Caco-2 (cell line): ENCODE data around the gene PNKD. TPM values are rescaled to one million over a fixed set of nuclear protein-coding genes. Genes with fewer than 3 reads are reported as not detected.
A peak's percentile ranks its signal among the peaks of the same experiment; 100 is the strongest.

Source experiments
- BruUV-seq: library from RNA; stranded (reverse); fragments of 400-500 nt; replicated peaks from 2 replicates; lab custom pipeline; 2021; lab: Mats Ljungman, UMichigan
- CTCF ChIA-PET: fragments of 300-600 bp; sonication (Branson Sonifier 250); formaldehyde crosslinking; loops from one replicate; lab custom pipeline; 2022; ENCODE audit warnings: antibody characterized with exemption; lab: Charles Lee
- POLR2A ChIA-PET: fragments of 300-600 bp; sonication (Branson Sonifier 250); formaldehyde crosslinking; loops from one replicate; lab custom pipeline; 2022; ENCODE audit warnings: antibody characterized with exemption; lab: Charles Lee
- DNase-seq, 2 experiments: peaks; one replicate each; pipeline versions ENCODE4 v3.0.0 to v3.0.0-alpha.2; 2020 to 2022
- H3K27me3 ChIP-seq: replicated peaks from 2 replicates; pipeline ENCODE4 v1.6.0; 2011; ENCODE audit warnings: low read length; ENCODE audit not compliant: control insufficient read depth, insufficient read depth
- H3K36me3 ChIP-seq: 2 replicates; pipeline ENCODE4 v1.5.1; 2011; ENCODE audit warnings: low read length; ENCODE audit not compliant: control insufficient read depth, insufficient read depth
- H3K4me1 ChIP-seq: fragments of 250-450 bp; sonication (Bioruptor Pico); 2 replicates; pipeline ENCODE4 v1.5.1; 2020; ENCODE audit warnings: mild to moderate bottlenecking
- H3K4me3 ChIP-seq: 2 replicates; pipeline ENCODE4 v1.5.1; 2011; ENCODE audit warnings: low read depth, mild to moderate bottlenecking, control low read depth, low read length
- H3K9me3 ChIP-seq: fragments of 250-450 bp; sonication (Bioruptor Pico); 2 replicates; pipeline ENCODE4 v1.5.1; 2020; ENCODE audit warnings: mild to moderate bottlenecking, moderate library complexity
- H3K27ac Mint-ChIP-seq: one replicate; pipeline ENCODE4 v1.8.0; 2022; ENCODE audit warnings: mixed read lengths; ENCODE audit not compliant: unreplicated experiment
- H3K27me3 Mint-ChIP-seq: one replicate; pipeline ENCODE4 v1.8.0; 2022; ENCODE audit warnings: mixed read lengths; ENCODE audit not compliant: insufficient read depth, unreplicated experiment
- H3K36me3 Mint-ChIP-seq: one replicate; pipeline ENCODE4 v1.8.0; 2022; ENCODE audit warnings: mild to moderate bottlenecking, mixed read lengths; ENCODE audit not compliant: insufficient read depth, unreplicated experiment
- H3K4me1 Mint-ChIP-seq: one replicate; pipeline ENCODE4 v1.8.0; 2022; ENCODE audit warnings: low read depth, mixed read lengths; ENCODE audit not compliant: unreplicated experiment
- H3K4me3 Mint-ChIP-seq: one replicate; pipeline ENCODE4 v1.8.0; 2022; ENCODE audit warnings: mild to moderate bottlenecking, moderate library complexity, mixed read lengths; ENCODE audit not compliant: unreplicated experiment
- H3K9me3 Mint-ChIP-seq: one replicate; pipeline ENCODE4 v1.8.0; 2022; ENCODE audit warnings: mixed read lengths; ENCODE audit not compliant: unreplicated experiment
- CTCF ChIP-seq, 2 experiments: fragments of 200-600 bp in 1 of 2; IDR thresholded peaks; 1 replicate in 1 of 2; 2 replicates in 1 of 2; pipeline versions ENCODE4 v1.5.1 to v1.8.0; 2011 to 2022; ENCODE audit warnings: antibody characterized with exemption in 1 of 2, control low read depth in 1 of 2, inconsistent platforms in 1 of 2, low read depth in 1 of 2, low read length in 1 of 2, mild to moderate bottlenecking in 1 of 2, moderate library complexity in 1 of 2; ENCODE audit not compliant: insufficient read depth in 1 of 2, severe bottlenecking in 1 of 2, unreplicated experiment in 1 of 2
- intact Hi-C: fragments of 100-400 bp; cut with micrococcal nuclease; formaldehyde crosslinking; loops from one replicate; pipeline ENCODE4 v1.10.0; 2022; ENCODE audit not compliant: unreplicated experiment
- total RNA-seq: library from RNA; stranded (reverse); gene quantifications from 2 replicates; pipeline ENCODE4 v1.2.3, GENCODE V29; 2022

PNKD gene
- total RNA-seq, 1 experiment from 2014 or later = 39.2 TPM

GRCh38 chr2:218256612-218257350 is 13.5 kb upstream of the PNKD start:
- Histone ChIP-seq H3K4me1 (no peaks in the 10 kb centered on the region), H3K36me3 (peaks cover 7% of the 10 kb centered on the region), H3K9me3 (no peaks in the 10 kb centered on the region), H3K27me3 (no peaks in the 10 kb centered on the region), H3K4me3 (no peak overlapping the region)
- POLR2A ChIA-PET = no interaction called here
- Mint-ChIP-seq H3K27me3 (no peaks in the 10 kb centered on the region), H3K4me1 (peaks cover 5% of the 10 kb centered on the region), H3K9me3 (no peaks in the 10 kb centered on the region), H3K27ac (peak overlapping the region; percentile 80), H3K36me3 (peaks cover 72% of the 10 kb centered on the region), H3K4me3 (no peak overlapping the region)
- no peak for DNase-seq
- intact Hi-C loops = loop anchor here (1.0 kb wide), 1 partner anchor 70 kb away; no protein-coding TSS in a partner anchor
- TF ChIP-seq CTCF (IDR thresholded peaks at IDR 0.05; ENCODE audit: insufficient read depth in 1 of 2, low read depth in 1 of 2, low read length in 1 of 2, severe bottlenecking in 1 of 2, unreplicated experiment in 1 of 2) = no peak
- no TSS peak for BruUV-seq
- CTCF ChIA-PET = interaction anchor here (0.6 to 1.1 kb wide), 6 partner anchors 12 to 420 kb away, joined by 3 to 7 read pairs (median 4); partner anchors contain the start of genes AAMP and PNKD

- H3K4me3 ChIP-seq = no peak overlapping the region
- H3K27me3 ChIP-seq = no peaks in the 10 kb centered on the region
- peaks cover 3% of the 10 kb centered on the region; the same call in 1 of the 2 replicates for H3K36me3 ChIP-seq
- peaks cover 65% of the 10 kb centered on the region for H3K36me3 Mint-ChIP-seq
- DNase-seq = peak; percentile 41 to 63
- no peak overlapping the region for H3K4me3 Mint-ChIP-seq
- peak; percentile 56 to 59 for TF ChIP-seq CTCF (IDR thresholded peaks at IDR 0.05; ENCODE audit: insufficient read depth in 1 of 2, low read depth in 1 of 2, low read length in 1 of 2, severe bottlenecking in 1 of 2, unreplicated experiment in 1 of 2)
- POLR2A ChIA-PET = no interaction called here
- intact Hi-C loops = loop anchor here (1.0 kb wide), 1 partner anchor 71 kb away; no protein-coding TSS in a partner anchor
- H3K9me3 ChIP-seq = no peaks in the 10 kb centered on the region
- no peaks in the 10 kb centered on the region for H3K4me1 ChIP-seq
- peaks cover 5% of the 10 kb centered on the region for H3K4me1 Mint-ChIP-seq
- peak overlapping the region; percentile 80 for H3K27ac Mint-ChIP-seq
- no TSS peak for BruUV-seq
- no peaks in the 10 kb centered on the region for H3K27me3 Mint-ChIP-seq
- no peaks in the 10 kb centered on the region for H3K9me3 Mint-ChIP-seq
- CTCF ChIA-PET = interaction anchor here (0.6 to 1.1 kb wide), 6 partner anchors 13 to 421 kb away, joined by 3 to 7 read pairs (median 4); partner anchors contain the start of genes AAMP and PNKD
Observed at GRCh38 chr2:218257390-218257981, 12.8 kb upstream of the PNKD start.
